Activated T-helper 1 cell treated with anti-CD3 and anti-CD28 coated beads, Interleukin-2, amount 50 U/mL, for 16 hours (primary cell): ENCODE results near the gene SNCA.

Source experiments
- DNase-seq, 2 donors: peaks; one replicate each; pipeline ENCODE4 v3.0.0-alpha.2; 2020; ENCODE audit warnings: low read depth in 1 of 2, low spot score in 1 of 2

SNCA gene

GRCh38 chr4:89820010-89820409 is 17.0 kb downstream of the SNCA start:
- DNase-seq, result no peak

GRCh38 chr4:89814362-89814761 is 22.6 kb downstream of the SNCA start:
- no peak for DNase-seq

- DNase-seq, result no peak
Measured at GRCh38 chr4:89813197-89813596, 23.8 kb downstream of the SNCA start.

DNA sequence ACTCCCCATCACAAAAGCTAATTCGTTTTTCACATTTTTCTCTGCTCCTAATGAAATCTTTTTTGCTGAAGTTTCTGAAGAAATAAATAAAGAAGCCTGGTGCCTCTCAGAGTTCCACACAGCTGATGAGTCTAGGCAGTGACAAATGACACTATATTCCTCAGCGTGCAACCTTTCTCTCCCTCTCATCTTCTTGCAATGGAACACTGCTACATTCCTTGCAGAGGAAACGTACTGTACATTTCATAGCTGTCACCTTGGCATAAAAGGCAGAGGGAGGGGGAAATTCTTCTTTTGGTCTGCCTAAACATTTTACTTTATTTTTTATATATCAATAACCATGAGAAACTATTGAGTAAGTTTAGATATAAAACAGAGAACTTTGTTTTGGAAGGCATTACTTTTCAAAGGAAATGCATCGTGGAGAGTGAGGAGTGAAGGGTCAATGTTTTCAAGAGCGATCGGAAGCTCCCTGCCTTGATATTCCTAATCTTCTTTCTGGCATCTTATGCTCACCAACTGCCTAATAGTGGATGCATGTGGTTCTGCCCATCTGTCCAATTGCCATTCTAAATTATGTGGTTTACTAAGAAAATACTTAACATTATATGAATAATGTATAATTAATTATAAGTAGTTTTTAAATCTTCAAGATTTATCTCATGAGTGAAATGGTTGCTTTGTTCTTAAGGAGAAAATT is 29.4 kb downstream of the SNCA start:
- no peak for DNase-seq

DNA sequence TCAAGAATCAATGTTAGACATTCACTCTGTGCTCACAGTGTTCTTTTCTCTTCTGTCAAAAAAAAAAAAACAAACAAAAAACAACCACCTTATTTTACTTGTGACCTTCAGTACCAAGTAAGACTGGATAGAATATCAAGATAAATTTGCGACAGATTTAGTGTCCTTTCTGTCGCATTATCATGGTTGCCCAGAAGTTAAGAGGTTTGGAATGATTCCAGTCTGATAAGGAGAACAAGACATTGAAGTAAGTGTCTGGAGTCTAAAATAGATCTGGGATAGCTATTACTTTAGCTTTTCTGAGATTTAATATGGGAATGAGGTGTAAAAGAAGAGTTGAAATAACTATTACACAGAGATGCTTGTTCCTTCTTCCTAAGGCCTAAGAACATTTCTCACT is 31.7 kb downstream of the SNCA start:
- no peak for DNase-seq

DNA sequence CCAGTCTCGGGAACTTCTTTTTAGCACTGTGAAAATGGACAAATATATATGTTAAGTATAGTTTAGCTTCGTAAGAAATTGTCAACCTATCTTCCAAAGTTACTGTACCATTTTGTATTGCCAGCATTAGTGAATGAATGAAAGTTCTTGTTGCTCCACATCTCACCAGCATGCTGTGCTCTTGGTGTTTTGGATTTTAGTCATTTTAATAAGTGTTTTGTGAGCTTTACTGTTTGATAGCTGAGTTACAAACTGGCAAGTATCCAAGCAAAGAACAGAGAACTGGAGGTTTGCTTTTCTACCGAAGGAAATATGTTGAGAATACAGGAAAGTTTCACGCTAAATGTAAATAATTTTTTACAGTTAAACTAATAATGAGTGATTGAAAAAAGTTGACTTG is 33.0 kb downstream of the SNCA start:
- DNase-seq, result no peak

DNA sequence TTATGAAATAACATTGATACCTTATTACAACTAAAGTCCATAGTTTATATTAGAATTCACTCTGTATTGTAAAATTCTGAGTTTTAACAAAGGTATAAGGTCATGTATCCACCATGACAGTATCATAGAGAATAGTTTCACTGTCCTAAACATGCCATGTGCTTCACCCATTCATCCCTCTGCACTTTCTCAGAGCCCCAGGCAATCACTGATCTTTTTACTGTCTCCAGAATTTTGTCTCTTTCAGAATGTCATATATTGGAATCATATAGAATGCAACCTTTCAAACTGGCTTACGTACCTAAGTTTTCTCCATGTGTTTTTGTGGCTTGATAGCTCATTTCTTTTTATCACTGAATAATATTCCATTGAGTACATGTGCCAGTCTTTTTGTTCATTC is 33.9 kb downstream of the SNCA start:
- no peak for DNase-seq

DNA sequence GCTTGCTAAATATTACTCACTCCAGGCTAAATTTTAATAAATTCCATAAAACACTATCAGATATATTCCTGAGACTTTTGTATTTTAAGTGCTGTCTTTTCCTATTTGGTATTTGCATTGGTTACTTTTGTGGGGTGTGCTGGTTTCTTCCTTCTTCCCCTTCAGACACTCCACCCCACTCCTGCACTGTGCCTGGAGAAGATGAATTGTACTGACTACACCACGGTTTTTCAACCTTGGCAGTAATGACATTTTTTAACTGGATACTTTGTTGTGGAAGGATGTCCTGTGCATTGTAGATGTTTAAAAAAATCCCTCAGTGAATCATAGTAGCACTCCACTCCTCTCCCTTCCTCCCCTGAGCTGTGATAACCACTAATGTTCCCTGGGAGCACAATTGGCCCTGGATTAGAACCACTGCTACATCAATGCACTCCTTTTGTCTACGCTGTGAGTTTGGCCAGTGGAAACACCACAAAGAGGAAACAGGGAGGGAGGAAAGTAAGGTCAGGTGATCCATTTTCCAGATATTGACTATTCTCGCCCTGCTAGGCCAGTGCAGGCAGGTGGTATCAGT is 36.3 kb downstream of the SNCA start:
- no peak for DNase-seq

DNA sequence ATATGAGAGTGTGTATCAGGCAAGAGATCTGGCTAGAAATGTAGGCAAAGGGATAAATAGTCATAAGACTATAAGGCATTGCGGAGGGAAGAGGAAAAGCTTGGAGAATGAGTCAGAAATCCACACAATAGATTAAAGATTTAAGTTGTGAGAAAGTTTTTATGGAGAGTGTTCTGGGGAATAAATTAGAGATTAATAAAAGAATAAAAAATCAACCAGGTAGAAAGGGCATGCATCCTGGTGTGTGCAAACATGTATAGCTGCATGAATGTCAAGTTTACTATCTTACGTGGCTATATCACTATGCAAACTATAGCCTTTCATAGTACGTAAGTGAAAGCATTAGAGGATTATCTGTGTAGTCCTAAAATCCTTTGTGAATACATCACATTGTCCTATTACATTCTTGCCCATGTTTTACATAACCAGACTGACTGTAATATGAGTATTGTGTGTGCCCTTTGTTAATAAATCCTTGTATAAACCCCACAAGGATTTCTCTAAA is 36.9 kb downstream of the SNCA start:
- no peak for DNase-seq

DNA sequence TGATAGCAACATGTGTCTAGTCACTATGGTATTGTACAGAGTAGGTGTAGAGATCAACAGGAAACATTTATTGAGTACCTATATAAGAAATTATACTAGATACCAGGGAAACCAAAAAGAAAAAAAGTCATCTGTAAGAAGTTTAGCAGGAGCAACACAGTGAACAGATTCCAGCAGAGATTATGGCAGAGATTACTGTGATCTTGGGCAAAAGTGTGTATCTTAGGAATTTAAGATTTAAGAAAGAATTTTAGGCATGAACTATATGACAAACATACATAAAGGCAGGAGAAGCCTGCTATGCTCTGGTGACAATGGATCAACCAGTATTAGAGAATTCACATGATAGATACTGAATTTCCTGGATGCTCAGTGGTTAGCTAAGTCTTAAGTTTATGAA is 37.9 kb downstream of the SNCA start:
- DNase-seq, result no peak

- DNase-seq, result no peak
Measured at GRCh38 chr4:89797117-89797516, 39.8 kb downstream of the SNCA start.

DNA sequence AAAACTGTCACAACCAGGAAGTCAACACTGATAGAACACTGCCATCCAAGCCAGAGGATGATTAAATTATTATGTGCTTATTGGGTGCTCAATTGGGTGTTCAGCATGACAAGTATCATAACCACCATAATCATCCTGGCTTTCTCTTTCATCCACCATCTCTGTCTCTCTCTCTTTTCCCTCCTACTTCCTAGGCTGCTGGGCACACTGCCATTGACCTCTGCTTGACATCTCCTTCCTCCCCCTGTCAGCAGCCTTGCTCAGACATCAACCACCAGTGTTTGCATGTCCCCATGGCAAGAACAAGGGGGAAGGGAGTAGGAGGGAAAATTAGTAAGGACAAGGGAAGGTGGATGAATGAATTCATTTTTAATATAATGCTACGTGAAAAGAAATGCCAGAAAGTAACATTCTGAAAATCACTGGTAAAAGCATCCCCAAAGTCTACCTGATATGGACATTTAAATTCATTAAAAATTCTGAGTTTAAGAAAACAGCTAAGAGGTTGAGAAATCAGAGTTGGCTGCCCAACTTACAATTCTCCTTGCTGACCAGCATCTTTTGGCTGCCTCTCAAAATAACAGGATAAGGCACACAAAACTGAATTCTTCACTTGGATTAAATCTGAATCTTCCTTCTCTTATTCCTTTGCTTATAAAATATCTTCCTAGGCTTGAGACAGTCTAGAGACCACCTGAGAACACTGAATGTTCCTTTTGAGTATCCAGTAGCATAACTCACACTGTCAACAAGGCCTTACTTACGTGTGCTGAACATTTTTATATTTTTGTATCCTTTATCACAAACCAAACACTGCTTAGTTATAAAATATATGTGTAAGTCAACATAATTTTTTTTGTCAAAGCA is 48.5 kb downstream of the SNCA start:
- DNase-seq, result no peak

- DNase-seq, result no peak
Measured at GRCh38 chr4:89784686-89785231, 52.2 kb downstream of the SNCA start.

DNA sequence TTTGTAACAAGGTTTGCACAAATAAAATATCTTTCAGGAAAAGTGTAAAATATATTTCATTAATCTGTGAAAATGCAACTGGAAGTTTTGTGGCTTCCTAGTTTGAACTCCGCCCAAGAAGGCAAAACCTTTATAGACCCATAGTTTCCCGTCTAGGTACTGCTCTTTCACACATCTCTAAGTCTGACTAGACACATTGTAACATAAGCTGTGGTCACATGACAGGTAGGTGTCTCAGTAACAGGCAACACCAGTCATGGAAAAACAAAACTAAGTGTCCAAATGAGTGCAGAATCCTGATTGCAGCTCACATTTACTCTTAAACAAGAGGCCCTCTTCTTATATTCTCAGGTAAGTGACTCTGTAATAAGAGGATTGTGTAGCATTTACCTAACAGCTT is 55.6 kb downstream of the SNCA start:
- no peak for DNase-seq

DNA sequence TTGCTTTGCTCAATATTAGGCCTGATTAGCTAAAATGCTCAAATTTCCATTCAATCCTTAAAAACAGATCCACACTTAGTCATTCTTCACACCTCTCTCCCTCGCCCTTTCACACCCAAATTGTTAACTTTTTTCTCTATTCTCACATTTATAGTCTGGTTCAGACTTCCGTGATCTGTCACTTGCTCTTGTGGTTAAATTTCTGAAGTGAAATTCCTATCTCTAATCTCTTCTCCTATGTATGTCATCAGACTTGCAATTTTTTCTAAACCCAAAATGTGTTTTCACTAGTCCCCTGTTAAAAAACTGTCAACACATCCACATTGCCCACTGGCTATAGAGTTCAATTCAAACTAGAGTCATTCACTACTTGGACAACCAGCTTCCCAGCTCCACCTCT is 63.2 kb downstream of the SNCA start:
- no peak for DNase-seq

DNA sequence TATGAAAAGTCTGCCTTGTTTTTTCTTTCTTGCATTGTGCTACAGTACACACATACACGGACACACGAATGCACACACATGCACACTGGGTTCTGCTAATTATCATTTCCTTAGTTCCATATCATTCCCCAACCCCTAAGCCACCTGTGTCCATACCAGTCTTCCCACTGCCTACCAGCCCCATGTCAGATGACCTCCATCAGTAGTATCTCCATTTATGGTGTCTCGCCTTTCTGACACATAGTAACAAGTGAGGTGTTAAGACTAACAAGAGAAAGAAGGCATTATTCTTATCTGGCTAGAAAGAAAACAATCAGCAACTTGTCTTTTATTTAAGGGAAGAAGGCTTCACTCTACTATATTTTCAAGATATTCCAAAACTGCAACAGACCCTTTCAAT is 67.1 kb downstream of the SNCA start:
- no peak for DNase-seq

DNA sequence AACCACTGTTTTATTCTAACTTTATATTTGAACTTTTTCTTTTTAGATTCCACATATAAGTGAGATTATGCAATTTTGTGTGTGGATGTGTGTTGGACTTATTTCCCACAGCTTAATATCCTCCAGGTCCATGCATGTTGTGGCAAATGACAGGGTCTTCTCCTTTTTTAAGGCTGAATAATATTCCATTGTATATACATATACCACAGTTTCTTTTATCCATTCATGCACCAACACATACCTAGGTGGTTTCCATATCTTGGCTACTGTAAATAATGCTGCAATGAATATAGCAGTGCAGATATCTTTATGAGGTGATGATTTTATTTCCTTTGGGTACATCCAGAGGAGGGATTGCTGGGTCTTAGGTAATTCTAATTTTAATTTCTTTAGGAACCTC is 69.0 kb downstream of the SNCA start:
- no peak for DNase-seq

DNA sequence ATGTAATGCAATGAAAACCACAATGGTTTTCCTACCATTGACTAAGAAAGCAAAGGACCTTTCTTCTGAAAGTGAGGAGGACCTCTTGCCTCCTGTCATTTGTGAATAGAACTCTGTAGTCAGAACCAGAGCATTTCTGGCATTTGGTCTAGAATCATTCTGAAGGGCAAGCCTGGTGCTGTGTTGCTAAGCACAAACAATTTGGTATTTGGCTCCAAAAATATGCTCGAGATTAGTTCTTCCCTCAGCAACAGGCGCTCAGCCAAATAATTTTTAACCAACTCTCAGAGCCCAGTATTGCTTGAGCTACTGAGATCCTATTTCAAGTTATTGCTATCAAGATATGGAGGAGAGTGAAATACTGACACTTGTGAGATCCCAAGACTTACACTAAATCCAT is 71.0 kb downstream of the SNCA start:
- DNase-seq, result no peak

- no peak for DNase-seq
Measured at GRCh38 chr4:89765528-89765927, 71.4 kb downstream of the SNCA start.

DNA sequence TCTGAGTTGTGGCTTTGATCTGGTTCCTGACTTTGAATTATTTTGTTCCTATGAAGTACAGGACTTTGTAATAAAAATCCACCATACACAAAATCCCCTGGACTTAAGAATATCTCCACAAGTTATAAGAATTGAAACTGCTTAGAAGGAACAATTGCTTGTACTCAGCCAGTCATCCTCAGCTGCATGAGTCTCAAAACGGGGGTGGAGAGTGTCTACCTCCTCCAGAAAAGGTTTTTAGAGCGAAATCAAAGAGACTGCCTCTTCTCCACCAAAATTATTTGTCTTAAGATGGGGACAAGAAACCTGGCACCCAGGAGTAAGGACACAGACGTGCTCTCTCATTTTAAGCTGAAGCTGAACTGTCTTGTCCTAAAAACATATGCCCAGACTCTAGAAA is 74.7 kb downstream of the SNCA start:
- no peak for DNase-seq

GRCh38 chr4:89759426-89759825 is 77.5 kb downstream of the SNCA start:
- DNase-seq, result no peak

DNA sequence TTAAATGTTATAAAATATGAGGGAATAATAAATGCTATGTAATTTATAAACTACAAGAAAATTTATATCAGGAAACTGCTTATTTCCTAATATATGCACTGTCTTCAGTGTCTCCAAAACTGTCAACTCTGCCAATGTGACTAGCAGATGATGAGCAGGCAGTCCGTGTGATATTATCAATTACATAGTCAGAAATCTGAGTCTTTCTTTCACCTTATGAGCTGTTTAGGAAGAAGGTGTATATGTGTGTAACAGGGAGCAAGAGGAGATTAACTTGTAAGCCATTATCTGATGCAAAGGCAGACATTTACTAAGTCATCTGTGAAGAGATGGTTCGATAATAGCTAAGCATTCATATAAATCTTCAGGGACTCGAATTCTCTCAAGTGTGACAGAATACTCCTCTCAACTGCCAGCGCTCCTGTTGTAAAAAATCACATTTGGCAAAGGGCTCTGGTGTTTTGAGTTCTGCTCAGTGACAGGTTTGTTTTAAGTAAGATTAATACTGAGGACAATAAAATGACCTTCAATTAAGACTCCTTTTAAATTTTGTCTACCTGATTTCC is 79.7 kb downstream of the SNCA start:
- no peak for DNase-seq
